DOHH2 (cell line): ENCODE data around the gene MOB1A.

Source experiments
- H3F3A ChIP-seq: fragments of 200-600 bp; sonication (generic), shearing (Covaris generic); 2 replicates; pipeline ENCODE4 v1.6.0; 2016; ENCODE audit warnings: antibody characterized with exemption, mild to moderate bottlenecking; ENCODE audit not compliant: control insufficient read depth, insufficient read depth
- H3K27ac ChIP-seq: fragments of 200-600 bp; sonication (generic); 2 replicates; pipeline ENCODE4 v1.5.1; 2014; ENCODE audit warnings: low read depth, mild to moderate bottlenecking, low read length, moderate library complexity
- H3K27me3 ChIP-seq: fragments of 200-600 bp; sonication (generic); 2 replicates; pipeline ENCODE4 v1.6.1; 2014; ENCODE audit warnings: mild to moderate bottlenecking, low read length, mixed read lengths; ENCODE audit not compliant: control insufficient read depth
- H3K36me3 ChIP-seq: fragments of 200-600 bp; sonication (generic); 2 replicates; pipeline ENCODE4 v1.6.1; 2014; ENCODE audit warnings: mild to moderate bottlenecking, low read length, moderate library complexity, mixed read lengths; ENCODE audit not compliant: control insufficient read depth
- H3K4me1 ChIP-seq: fragments of 200-600 bp; sonication (generic); 2 replicates; pipeline ENCODE4 v1.6.1; 2014; ENCODE audit warnings: mild to moderate bottlenecking, low read length, mixed read lengths; ENCODE audit not compliant: control insufficient read depth
- H3K4me2 ChIP-seq: fragments of 200-600 bp; sonication (generic); 2 replicates; pipeline ENCODE4 v1.6.0; 2014; ENCODE audit warnings: mild to moderate bottlenecking, low read length, moderate library complexity
- H3K4me3 ChIP-seq: fragments of 200-600 bp; sonication (generic); 2 replicates; pipeline ENCODE4 v1.5.1; 2014; ENCODE audit warnings: mild to moderate bottlenecking, low read length, mixed read lengths
- H3K79me2 ChIP-seq: fragments of 200-600 bp; sonication (generic); 2 replicates; pipeline ENCODE4 v1.6.1; 2014; ENCODE audit warnings: mild to moderate bottlenecking, low read length, mixed read lengths; ENCODE audit not compliant: control insufficient read depth
- H3K9me2 ChIP-seq: fragments of 200-600 bp; sonication (generic); replicated peaks from 2 replicates; pipeline ENCODE4 v1.6.1; 2014; ENCODE audit warnings: mild to moderate bottlenecking, low read length, mixed read lengths; ENCODE audit not compliant: control insufficient read depth
- H3K9me3 ChIP-seq: fragments of 200-600 bp; sonication (generic); 2 replicates; pipeline ENCODE4 v1.6.1; 2014; ENCODE audit warnings: antibody characterized with exemption, low read length, mixed read lengths; ENCODE audit not compliant: control insufficient read depth, insufficient read depth
- H4K20me1 ChIP-seq: fragments of 200-600 bp; sonication (generic); 2 replicates; pipeline ENCODE4 v1.6.0; 2014; ENCODE audit warnings: low read depth, mild to moderate bottlenecking, antibody characterized with exemption, low read length, moderate library complexity; ENCODE audit not compliant: control insufficient read depth, insufficient read depth
- CTCF ChIP-seq: fragments of 200-600 bp; sonication (generic); IDR thresholded peaks from one replicate; pipeline ENCODE4 v1.5.1; 2014; ENCODE audit warnings: antibody characterized with exemption, mild to moderate bottlenecking, low read depth, low read length; ENCODE audit not compliant: poor library complexity, severe bottlenecking
- EZH2phosphoT487 ChIP-seq: fragments of 200-600 bp; sonication (generic); IDR thresholded peaks from 2 replicates; pipeline ENCODE4 v1.6.1; 2017; ENCODE audit warnings: borderline replicate concordance, mild to moderate bottlenecking, antibody characterized with exemption, low read length, moderate library complexity, mixed read lengths

MOB1A gene

GRCh38 chr2:74194799-74195198 is 16.1 kb upstream of the MOB1A start:
- no peak for TF ChIP-seq EZH2phosphoT487
- no peak for TF ChIP-seq CTCF
- no peak overlapping the region for H3K27ac ChIP-seq
- H3K9me2 ChIP-seq = no peaks in the 10 kb centered on the region
- no peaks in the 10 kb centered on the region for H3K9me3 ChIP-seq
- peaks cover 21% of the 10 kb centered on the region for H3K79me2 ChIP-seq
- no peak overlapping the region for H3K4me3 ChIP-seq
- peaks cover 7% of the 10 kb centered on the region for H4K20me1 ChIP-seq
- H3K27me3 ChIP-seq = no peaks in the 10 kb centered on the region
- peaks cover 12% of the 10 kb centered on the region for H3K36me3 ChIP-seq
- H3F3A ChIP-seq = peaks cover 6% of the 10 kb centered on the region
- peaks cover 34% of the 10 kb centered on the region for H3K4me1 ChIP-seq
- H3K4me2 ChIP-seq = no peak overlapping the region

GRCh38 chr2:74191596-74192380 is 13.1 kb upstream of the MOB1A start:
- peak overlapping the region; percentile 22; the same call in 1 of the 2 replicates for H3K4me2 ChIP-seq
- H3K4me1 ChIP-seq = peaks cover 39% of the 10 kb centered on the region
- no peaks in the 10 kb centered on the region for H3K9me3 ChIP-seq
- no peak for TF ChIP-seq EZH2phosphoT487
- TF ChIP-seq CTCF = no peak
- H3F3A ChIP-seq = peaks cover 8% of the 10 kb centered on the region
- no peak overlapping the region for H3K27ac ChIP-seq
- H3K9me2 ChIP-seq = no peaks in the 10 kb centered on the region
- no peaks in the 10 kb centered on the region for H3K79me2 ChIP-seq
- no peaks in the 10 kb centered on the region for H4K20me1 ChIP-seq
- no peaks in the 10 kb centered on the region for H3K27me3 ChIP-seq
- H3K36me3 ChIP-seq = no peaks in the 10 kb centered on the region
- no peak overlapping the region for H3K4me3 ChIP-seq

GRCh38 chr2:74188696-74189095 is 10.0 kb upstream of the MOB1A start:
- H3K27ac ChIP-seq = no peak overlapping the region
- no peaks in the 10 kb centered on the region for H3K27me3 ChIP-seq
- H3K36me3 ChIP-seq = no peaks in the 10 kb centered on the region
- no peaks in the 10 kb centered on the region for H3K79me2 ChIP-seq
- no peaks in the 10 kb centered on the region for H3K9me3 ChIP-seq
- no peaks in the 10 kb centered on the region for H4K20me1 ChIP-seq
- H3K4me2 ChIP-seq = no peak overlapping the region
- no peaks in the 10 kb centered on the region for H3K9me2 ChIP-seq
- H3K4me3 ChIP-seq = no peak overlapping the region
- no peak for TF ChIP-seq EZH2phosphoT487
- no peak for TF ChIP-seq CTCF
- peaks cover 66% of the 10 kb centered on the region for H3K4me1 ChIP-seq
- H3F3A ChIP-seq = peaks cover 21% of the 10 kb centered on the region
